HEK293 (cell line): Measurements from ENCODE around the gene CYP1B1.

ENCODE experiments used
- CTCF ChIA-PET: fragments of 350-600 bp; formaldehyde crosslinking; extraction: SDS; loops from one replicate; lab custom pipeline; 2021; ENCODE audit warnings: antibody characterized with exemption; lab: Yijun Ruan, JAX
- POLR2A ChIA-PET: fragments of 300-600 bp; formaldehyde crosslinking; extraction: SDS; loops from one replicate; lab custom pipeline; 2020; ENCODE audit warnings: antibody characterized with exemption, inconsistent platforms; lab: Yijun Ruan, JAX
- H3K27ac ChIP-seq: fragments of 200-500 bp; sonication (Bioruptor generic); 2 replicates; pipeline ENCODE4 v1.5.1; 2014; ENCODE audit warnings: low read depth, low read length, control low read depth, inconsistent platforms; ENCODE audit errors: extremely low read depth
- H3K36me3 ChIP-seq, 2 experiments: fragments of 200-500 bp in 1 of 2; sonication (Bioruptor generic) in 1 of 2; 1 replicate in 1 of 2; 2 replicates in 1 of 2; pipeline ENCODE4 v1.5.1; 2014 to 2017; ENCODE audit warnings: inconsistent platforms in 2 of 2, low read length in 2 of 2; ENCODE audit not compliant: control insufficient read depth in 2 of 2, insufficient read depth in 1 of 2
- H3K4me1 ChIP-seq: fragments of 200-500 bp; sonication (Bioruptor generic); 2 replicates; pipeline ENCODE4 v1.5.1; 2014; ENCODE audit warnings: mild to moderate bottlenecking, low read length, inconsistent platforms; ENCODE audit not compliant: control insufficient read depth, insufficient read depth
- H3K4me3 ChIP-seq: 2 replicates; pipeline ENCODE4 v1.5.1; 2011; ENCODE audit warnings: low read depth, mild to moderate bottlenecking, control low read depth, low read length, moderate library complexity
- H3K9me3 ChIP-seq: fragments of 200-500 bp; sonication (Bioruptor generic); 2 replicates; pipeline ENCODE4 v1.5.1; 2014; ENCODE audit warnings: low read depth, low read length, inconsistent platforms; ENCODE audit not compliant: control insufficient read depth, insufficient read depth
- BCL11B ChIP-seq: fragments of 450-650 bp; formaldehyde crosslinking; IDR thresholded peaks from 2 replicates; pipeline ENCODE4 v1.5.1; 2016; ENCODE audit warnings: low read depth, missing biosample characterization, missing genetic modification characterization
- KLF16 ChIP-seq: fragments of 450-650 bp; formaldehyde crosslinking; IDR thresholded peaks from 2 replicates; pipeline ENCODE4 v1.5.1; 2017; ENCODE audit warnings: missing biosample characterization, missing genetic modification characterization
- PRDM1 ChIP-seq: fragments of 450-650 bp; formaldehyde crosslinking; IDR thresholded peaks from 2 replicates; pipeline ENCODE4; 2016; ENCODE audit warnings: missing biosample characterization, missing genetic modification characterization
- SALL2 ChIP-seq: fragments of 450-650 bp; formaldehyde crosslinking; IDR thresholded peaks from 2 replicates; pipeline ENCODE4 v1.5.0; 2017; ENCODE audit warnings: missing biosample characterization, mild to moderate bottlenecking, missing genetic modification characterization, borderline replicate concordance
- ZBTB1 ChIP-seq: fragments of 450-650 bp; formaldehyde crosslinking; IDR thresholded peaks from 2 replicates; pipeline ENCODE4 v1.5.1; 2016; ENCODE audit warnings: missing biosample characterization, missing genetic modification characterization
- ZBTB17 ChIP-seq: fragments of 450-650 bp; formaldehyde crosslinking; IDR thresholded peaks from 2 replicates; pipeline ENCODE4 v1.5.1; 2016; ENCODE audit warnings: missing biosample characterization, missing genetic modification characterization
- ZNF133 ChIP-seq: fragments of 450-650 bp; formaldehyde crosslinking; IDR thresholded peaks from 2 replicates; pipeline ENCODE4 v1.5.1; 2016; ENCODE audit warnings: missing biosample characterization, missing genetic modification characterization
- ZNF138 ChIP-seq: fragments of 450-650 bp; formaldehyde crosslinking; IDR thresholded peaks from 2 replicates; pipeline ENCODE4 v1.5.1; 2016; ENCODE audit warnings: missing biosample characterization, missing genetic modification characterization, borderline replicate concordance
- ZNF148 ChIP-seq: fragments of 450-650 bp; formaldehyde crosslinking; IDR thresholded peaks from 2 replicates; pipeline ENCODE4 v1.5.0; 2017; ENCODE audit warnings: missing biosample characterization, missing genetic modification characterization, borderline replicate concordance
- ZNF211 ChIP-seq: fragments of 450-650 bp; formaldehyde crosslinking; IDR thresholded peaks from 2 replicates; pipeline ENCODE4 v1.5.1; 2016; ENCODE audit warnings: low read depth, missing biosample characterization, missing genetic modification characterization
- ZNF221 ChIP-seq: fragments of 450-650 bp; formaldehyde crosslinking; IDR thresholded peaks from 2 replicates; pipeline ENCODE4 v1.5.1; 2017; ENCODE audit warnings: missing biosample characterization, missing genetic modification characterization, borderline replicate concordance
- ZNF239 ChIP-seq: fragments of 450-650 bp; formaldehyde crosslinking; IDR thresholded peaks from 2 replicates; pipeline ENCODE4 v1.5.1; 2016; ENCODE audit warnings: missing biosample characterization, missing genetic modification characterization
- ZNF623 ChIP-seq: fragments of 450-650 bp; formaldehyde crosslinking; IDR thresholded peaks from 2 replicates; pipeline ENCODE4 v1.5.1; 2016; ENCODE audit warnings: missing biosample characterization, missing genetic modification characterization
- ZNF670 ChIP-seq: fragments of 450-650 bp; formaldehyde crosslinking; IDR thresholded peaks from 2 replicates; pipeline ENCODE4 v1.5.1; 2016; ENCODE audit warnings: missing biosample characterization, missing genetic modification characterization, low read depth
- ZNF677 ChIP-seq: fragments of 450-650 bp; IDR thresholded peaks from 2 replicates; pipeline ENCODE4 v1.5.0; 2018; ENCODE audit warnings: missing biosample characterization, mild to moderate bottlenecking, missing genetic modification characterization, moderate library complexity
- ZNF777 ChIP-seq: fragments of 450-650 bp; formaldehyde crosslinking; IDR thresholded peaks from 2 replicates; pipeline ENCODE4 v1.5.1; 2017; ENCODE audit warnings: missing biosample characterization, missing genetic modification characterization, borderline replicate concordance
- ZNF792 ChIP-seq: fragments of 450-650 bp; formaldehyde crosslinking; IDR thresholded peaks from 2 replicates; pipeline ENCODE4 v1.5.1; 2016; ENCODE audit warnings: missing biosample characterization, missing genetic modification characterization
- TF ChIP-seq, protein P1 (sequence below): fragments of 450-650 bp; formaldehyde crosslinking; IDR thresholded peaks from 2 replicates; pipeline ENCODE4 v1.5.1; 2017; ENCODE audit warnings: missing biosample characterization, missing genetic modification characterization
- TF ChIP-seq, protein P2 (sequence below): fragments of 450-650 bp; formaldehyde crosslinking; IDR thresholded peaks from 2 replicates; pipeline ENCODE4 v1.5.1; 2016; ENCODE audit warnings: missing biosample characterization, missing genetic modification characterization
- TF ChIP-seq, protein P3 (sequence below): fragments of 450-650 bp; formaldehyde crosslinking; IDR thresholded peaks from 2 replicates; pipeline ENCODE4 v1.5.1; 2016; ENCODE audit warnings: missing biosample characterization, missing genetic modification characterization

CYP1B1 gene

DNA sequence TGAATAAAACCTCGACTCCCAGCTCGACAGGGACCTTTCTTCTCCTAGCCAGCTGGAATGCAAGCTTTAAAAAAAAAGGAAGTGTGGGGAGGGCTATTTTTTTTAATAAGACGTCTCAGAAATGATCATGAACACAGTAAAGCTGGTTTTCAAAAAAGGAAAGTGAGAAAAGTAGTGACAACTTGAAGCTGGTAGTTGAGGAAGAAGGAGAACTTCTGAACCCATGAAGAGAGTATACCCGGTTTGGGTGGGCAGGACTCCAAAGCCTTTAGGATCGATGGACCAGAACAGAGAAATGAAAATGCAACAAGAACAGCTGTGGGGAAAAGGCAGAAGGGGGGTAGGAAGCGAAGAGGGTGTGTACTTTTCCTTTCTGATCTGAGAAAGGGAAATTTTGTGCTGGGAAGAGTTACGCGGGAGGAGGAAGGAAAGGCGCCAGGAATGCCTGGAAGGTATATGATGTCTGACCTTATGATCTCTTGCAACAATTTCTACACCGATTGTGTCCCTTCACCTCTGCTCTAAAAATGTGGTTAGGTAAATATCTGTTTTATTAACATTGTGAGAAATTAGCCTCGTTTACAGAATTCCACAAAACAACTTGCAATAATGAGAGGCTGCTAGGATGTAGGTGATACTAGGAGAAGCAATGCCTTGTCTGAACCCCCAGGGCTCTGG, 22.6 kb upstream of the CYP1B1 start:
- no peaks in the 10 kb centered on the region for H3K36me3 ChIP-seq
- ChIA-PET CTCF (interaction anchor here (0.8 kb wide), 1 partner anchor 17 kb away, joined by 3 read pairs; no protein-coding TSS in a partner anchor), POLR2A (no interaction called here)
- H3K27ac ChIP-seq = peak overlapping the region; percentile 24; the same call in 1 of the 2 replicates
- peaks cover 40% of the 10 kb centered on the region for H3K4me1 ChIP-seq
- TF ChIP-seq PRDM1 = peak; percentile 86
- no peak for TF ChIP-seq ZNF221 (tag by site-specific recombination)
- peak; percentile 26; the same call in 1 of the 2 replicates for TF ChIP-seq ZNF677 (tag by site-specific recombination)
- H3K9me3 ChIP-seq = no peaks in the 10 kb centered on the region
- no peak overlapping the region for H3K4me3 ChIP-seq

DNA sequence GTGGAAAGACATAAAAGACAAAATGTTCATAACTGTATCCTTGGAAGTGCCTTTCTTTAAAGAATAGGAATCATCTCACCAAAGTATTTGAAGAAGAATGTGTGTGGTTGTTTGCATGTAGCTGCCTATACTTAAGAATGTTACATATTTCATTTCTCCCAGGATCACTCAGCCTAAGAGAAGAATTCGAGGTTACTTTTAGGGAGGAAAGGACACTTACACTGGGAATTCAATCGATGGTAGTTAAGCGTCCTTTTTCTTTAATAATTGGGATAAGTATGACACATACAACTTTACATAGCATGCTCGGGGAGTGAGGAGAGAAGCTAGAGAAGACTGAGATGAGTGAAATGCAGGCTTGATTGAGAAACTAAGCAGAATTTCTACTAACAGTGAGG, 22.0 kb upstream of the CYP1B1 start:
- no peaks in the 10 kb centered on the region for H3K36me3 ChIP-seq
- no peak for TF ChIP-seq ZNF138 (tag by site-specific recombination)
- no peak for TF ChIP-seq KLF16 (tag by site-specific recombination)
- no peak for TF ChIP-seq ZNF211 (tag by site-specific recombination)
- no peak for TF ChIP-seq ZNF221 (tag by site-specific recombination)
- no peak for TF ChIP-seq ZNF777 (tag by site-specific recombination)
- TF ChIP-seq, protein P1, sequence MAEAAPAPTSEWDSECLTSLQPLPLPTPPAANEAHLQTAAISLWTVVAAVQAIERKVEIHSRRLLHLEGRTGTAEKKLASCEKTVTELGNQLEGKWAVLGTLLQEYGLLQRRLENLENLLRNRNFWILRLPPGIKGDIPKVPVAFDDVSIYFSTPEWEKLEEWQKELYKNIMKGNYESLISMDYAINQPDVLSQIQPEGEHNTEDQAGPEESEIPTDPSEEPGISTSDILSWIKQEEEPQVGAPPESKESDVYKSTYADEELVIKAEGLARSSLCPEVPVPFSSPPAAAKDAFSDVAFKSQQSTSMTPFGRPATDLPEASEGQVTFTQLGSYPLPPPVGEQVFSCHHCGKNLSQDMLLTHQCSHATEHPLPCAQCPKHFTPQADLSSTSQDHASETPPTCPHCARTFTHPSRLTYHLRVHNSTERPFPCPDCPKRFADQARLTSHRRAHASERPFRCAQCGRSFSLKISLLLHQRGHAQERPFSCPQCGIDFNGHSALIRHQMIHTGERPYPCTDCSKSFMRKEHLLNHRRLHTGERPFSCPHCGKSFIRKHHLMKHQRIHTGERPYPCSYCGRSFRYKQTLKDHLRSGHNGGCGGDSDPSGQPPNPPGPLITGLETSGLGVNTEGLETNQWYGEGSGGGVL (tag by site-specific recombination) = no peak
- TF ChIP-seq ZNF239 (tag by site-specific recombination) = no peak
- TF ChIP-seq ZNF792 (tag by site-specific recombination) = no peak
- TF ChIP-seq ZNF670 (tag by site-specific recombination) = no peak
- no peak for TF ChIP-seq ZNF133
- TF ChIP-seq ZNF148 (tag by site-specific recombination) = no peak
- no peak for TF ChIP-seq ZNF623 (tag by site-specific recombination)
- TF ChIP-seq, protein P2, sequence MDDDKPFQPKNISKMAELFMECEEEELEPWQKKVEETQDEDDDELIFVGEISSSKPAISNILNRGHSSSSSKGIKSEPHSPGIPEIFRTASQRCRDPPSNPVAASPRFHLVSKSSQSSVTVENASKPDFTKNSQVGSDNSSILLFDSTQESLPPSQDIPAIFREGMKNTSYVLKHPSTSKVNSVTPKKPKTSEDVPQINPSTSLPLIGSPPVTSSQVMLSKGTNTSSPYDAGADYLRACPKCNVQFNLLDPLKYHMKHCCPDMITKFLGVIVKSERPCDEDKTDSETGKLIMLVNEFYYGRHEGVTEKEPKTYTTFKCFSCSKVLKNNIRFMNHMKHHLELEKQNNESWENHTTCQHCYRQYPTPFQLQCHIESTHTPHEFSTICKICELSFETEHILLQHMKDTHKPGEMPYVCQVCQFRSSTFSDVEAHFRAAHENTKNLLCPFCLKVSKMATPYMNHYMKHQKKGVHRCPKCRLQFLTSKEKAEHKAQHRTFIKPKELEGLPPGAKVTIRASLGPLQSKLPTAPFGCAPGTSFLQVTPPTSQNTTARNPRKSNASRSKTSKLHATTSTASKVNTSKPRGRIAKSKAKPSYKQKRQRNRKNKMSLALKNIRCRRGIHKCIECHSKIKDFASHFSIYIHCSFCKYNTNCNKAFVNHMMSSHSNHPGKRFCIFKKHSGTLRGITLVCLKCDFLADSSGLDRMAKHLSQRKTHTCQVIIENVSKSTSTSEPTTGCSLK (tag by site-specific recombination) = no peak
- TF ChIP-seq BCL11B = no peak
- no peak for TF ChIP-seq SALL2 (tag by site-specific recombination)
- no peak for TF ChIP-seq ZBTB1
- TF ChIP-seq ZBTB17 (tag by site-specific recombination) = no peak
- TF ChIP-seq, protein P3, sequence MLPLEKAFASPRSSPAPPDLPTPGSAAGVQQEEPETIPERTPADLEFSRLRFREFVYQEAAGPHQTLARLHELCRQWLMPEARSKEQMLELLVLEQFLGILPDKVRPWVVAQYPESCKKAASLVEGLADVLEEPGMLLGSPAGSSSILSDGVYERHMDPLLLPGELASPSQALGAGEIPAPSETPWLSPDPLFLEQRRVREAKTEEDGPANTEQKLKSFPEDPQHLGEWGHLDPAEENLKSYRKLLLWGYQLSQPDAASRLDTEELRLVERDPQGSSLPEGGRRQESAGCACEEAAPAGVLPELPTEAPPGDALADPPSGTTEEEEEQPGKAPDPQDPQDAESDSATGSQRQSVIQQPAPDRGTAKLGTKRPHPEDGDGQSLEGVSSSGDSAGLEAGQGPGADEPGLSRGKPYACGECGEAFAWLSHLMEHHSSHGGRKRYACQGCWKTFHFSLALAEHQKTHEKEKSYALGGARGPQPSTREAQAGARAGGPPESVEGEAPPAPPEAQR (tag by site-specific recombination) = no peak
- H3K27ac ChIP-seq = peak overlapping the region; percentile 24; the same call in 1 of the 2 replicates
- no peak overlapping the region for H3K4me3 ChIP-seq
- ChIA-PET CTCF (interaction anchor here (0.8 kb wide), 1 partner anchor 18 kb away, joined by 3 read pairs; no protein-coding TSS in a partner anchor), POLR2A (no interaction called here)
- H3K4me1 ChIP-seq = peaks cover 42% of the 10 kb centered on the region
- H3K9me3 ChIP-seq = no peaks in the 10 kb centered on the region
